ENCODE data around the gene ALPI.

GRCh38 chr2:232508251-232508650 is 52.3 kb downstream of the ALPI start:
- TF ChIP-seq, protein P1, sequence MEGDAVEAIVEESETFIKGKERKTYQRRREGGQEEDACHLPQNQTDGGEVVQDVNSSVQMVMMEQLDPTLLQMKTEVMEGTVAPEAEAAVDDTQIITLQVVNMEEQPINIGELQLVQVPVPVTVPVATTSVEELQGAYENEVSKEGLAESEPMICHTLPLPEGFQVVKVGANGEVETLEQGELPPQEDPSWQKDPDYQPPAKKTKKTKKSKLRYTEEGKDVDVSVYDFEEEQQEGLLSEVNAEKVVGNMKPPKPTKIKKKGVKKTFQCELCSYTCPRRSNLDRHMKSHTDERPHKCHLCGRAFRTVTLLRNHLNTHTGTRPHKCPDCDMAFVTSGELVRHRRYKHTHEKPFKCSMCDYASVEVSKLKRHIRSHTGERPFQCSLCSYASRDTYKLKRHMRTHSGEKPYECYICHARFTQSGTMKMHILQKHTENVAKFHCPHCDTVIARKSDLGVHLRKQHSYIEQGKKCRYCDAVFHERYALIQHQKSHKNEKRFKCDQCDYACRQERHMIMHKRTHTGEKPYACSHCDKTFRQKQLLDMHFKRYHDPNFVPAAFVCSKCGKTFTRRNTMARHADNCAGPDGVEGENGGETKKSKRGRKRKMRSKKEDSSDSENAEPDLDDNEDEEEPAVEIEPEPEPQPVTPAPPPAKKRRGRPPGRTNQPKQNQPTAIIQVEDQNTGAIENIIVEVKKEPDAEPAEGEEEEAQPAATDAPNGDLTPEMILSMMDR (conservative IDR thresholded peaks at IDR 0.05): no peak
- TF ChIP-seq EZH2 (IDR thresholded peaks at IDR 0.05; ENCODE audit: low read depth): no peak

Measured in PC-9 (cell line).